Skeletal muscle tissue (tissue), 4 donors: ENCODE results near the gene NUB1. TPM values are rescaled to one million over a fixed set of nuclear protein-coding genes. Genes with fewer than 3 reads are reported as not detected.

ENCODE experiments used
- H3K27ac ChIP-seq: one replicate; pipeline ENCODE4 v1.7.0; 2013; ENCODE audit warnings: mild to moderate bottlenecking, low read depth, low read length, inconsistent platforms
- H3K27me3 ChIP-seq, 3 donors: one replicate each; pipeline ENCODE4 v1.7.0; 2013; ENCODE audit warnings: low read length in 3 of 3; ENCODE audit not compliant: control insufficient read depth in 3 of 3, insufficient read depth in 3 of 3
- H3K36me3 ChIP-seq, 3 donors: one replicate each; pipeline ENCODE4 v1.7.0; 2013; ENCODE audit warnings: low read length in 3 of 3; ENCODE audit not compliant: control insufficient read depth in 3 of 3, insufficient read depth in 3 of 3
- H3K4me1 ChIP-seq, 3 donors: one replicate each; pipeline ENCODE4 v1.7.0; 2013; ENCODE audit warnings: low read length in 3 of 3, mild to moderate bottlenecking in 3 of 3; ENCODE audit not compliant: control insufficient read depth in 3 of 3, insufficient read depth in 3 of 3
- H3K4me3 ChIP-seq, 3 donors: one replicate each; pipeline ENCODE4 v1.7.0; 2013; ENCODE audit warnings: low read length in 3 of 3
- H3K9ac ChIP-seq, 3 donors: one replicate each; pipeline ENCODE4 v1.7.0; 2013; ENCODE audit warnings: low read length in 3 of 3, mild to moderate bottlenecking in 3 of 3, moderate library complexity in 2 of 3, low read depth in 1 of 3
- H3K9me3 ChIP-seq, 3 donors: one replicate each; pipeline ENCODE4 v1.7.0; 2013; ENCODE audit warnings: low read length in 3 of 3; ENCODE audit not compliant: control insufficient read depth in 3 of 3
- total RNA-seq: library from RNA; depleted of rRNA; stranded (reverse); fragments of >200 nt; gene quantifications from one replicate; pipeline ENCODE4 v1.2.3, GENCODE V29; 2014
- donor health status: Osteomylitis.

Gene NUB1
- total RNA-seq, 1 donor from 2014 or later: 20.9 TPM

DNA sequence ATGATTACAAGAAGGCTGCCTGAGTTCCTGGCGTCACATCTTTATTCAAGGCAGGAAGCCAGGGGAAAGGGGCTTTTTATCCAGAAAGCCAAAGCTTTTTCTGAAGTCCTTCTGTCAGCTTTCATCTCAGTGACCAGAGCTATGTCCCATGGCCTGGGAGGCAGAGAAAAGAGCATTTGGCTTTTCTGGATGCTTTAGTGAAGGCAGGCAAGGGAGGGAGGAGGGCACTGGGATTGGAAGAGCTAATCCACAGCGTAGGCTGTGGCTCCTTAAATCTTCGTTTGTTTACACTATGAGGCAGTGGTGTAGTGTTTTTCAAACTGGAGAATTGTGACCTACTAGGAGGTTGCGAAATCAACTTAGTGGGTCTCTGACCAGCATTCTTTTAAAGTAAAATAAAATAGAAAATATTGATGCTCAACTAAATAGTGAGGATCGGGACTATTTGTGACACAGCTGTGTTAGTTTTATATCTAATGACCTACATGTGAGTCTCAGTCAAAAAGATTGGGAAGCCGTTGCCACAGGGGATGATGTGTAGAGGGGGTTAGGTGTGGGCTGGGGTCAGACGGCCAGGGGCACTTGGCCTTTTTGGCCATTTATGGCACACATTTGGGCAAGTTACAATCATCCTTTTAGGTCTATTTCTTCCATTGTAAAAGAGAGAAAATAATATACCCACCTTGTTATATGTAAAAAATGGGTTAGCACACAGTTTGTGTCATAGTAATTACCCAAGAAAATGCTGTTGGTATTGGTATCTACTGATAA is 84.2 kb downstream of the NUB1 start:
- Histone ChIP-seq H3K4me3 (no peak overlapping the region), H3K9me3 (peaks cover 5 to 6% (median 6%) of the 10 kb centered on the region in 3 donors), H3K27ac (peak overlapping the region; percentile 48), H3K9ac (no peak overlapping the region), H3K4me1 (peaks cover 7 to 19% (median 8%) of the 10 kb centered on the region in 3 donors), H3K36me3 (no peaks in the 10 kb centered on the region), H3K27me3 (peaks cover 0 to 15% (median 11%) of the 10 kb centered on the region in 3 donors)

DNA sequence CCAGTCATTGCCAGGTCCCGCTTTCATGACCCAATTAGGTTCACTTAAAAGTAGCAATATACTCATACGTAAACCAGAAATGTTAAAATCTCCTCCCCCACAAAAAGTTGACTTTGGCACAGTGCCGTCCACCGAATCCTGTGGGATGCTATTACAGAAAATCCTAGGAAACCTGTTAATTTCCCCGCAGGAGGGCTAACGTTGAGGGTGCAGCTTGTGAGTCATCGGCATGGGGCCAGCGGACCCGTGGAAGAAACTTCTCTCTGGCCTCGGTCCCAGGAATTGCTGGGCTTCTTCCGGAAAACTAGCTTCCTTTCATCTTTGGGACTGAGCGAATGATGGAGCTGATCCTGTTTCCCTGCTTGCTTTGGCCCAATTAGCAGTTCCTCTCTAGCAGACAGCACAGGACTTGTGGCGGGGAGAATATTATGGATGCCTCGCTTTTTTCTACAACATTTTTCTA is 84.9 kb downstream of the NUB1 start:
- no peaks in the 10 kb centered on the region for H3K36me3 ChIP-seq
- H3K9me3 ChIP-seq: peaks cover 5 to 6% (median 6%) of the 10 kb centered on the region in 3 donors
- H3K27me3 ChIP-seq: peaks cover 0 to 15% (median 10%) of the 10 kb centered on the region in 3 donors
- H3K9ac ChIP-seq: peak overlapping the region in 1 of 3 donors; percentile 6
- peak overlapping the region; percentile 69 for H3K27ac ChIP-seq
- peaks cover 7 to 19% (median 8%) of the 10 kb centered on the region in 3 donors for H3K4me1 ChIP-seq
- peak overlapping the region in 1 of 3 donors; percentile 14 for H3K4me3 ChIP-seq

DNA sequence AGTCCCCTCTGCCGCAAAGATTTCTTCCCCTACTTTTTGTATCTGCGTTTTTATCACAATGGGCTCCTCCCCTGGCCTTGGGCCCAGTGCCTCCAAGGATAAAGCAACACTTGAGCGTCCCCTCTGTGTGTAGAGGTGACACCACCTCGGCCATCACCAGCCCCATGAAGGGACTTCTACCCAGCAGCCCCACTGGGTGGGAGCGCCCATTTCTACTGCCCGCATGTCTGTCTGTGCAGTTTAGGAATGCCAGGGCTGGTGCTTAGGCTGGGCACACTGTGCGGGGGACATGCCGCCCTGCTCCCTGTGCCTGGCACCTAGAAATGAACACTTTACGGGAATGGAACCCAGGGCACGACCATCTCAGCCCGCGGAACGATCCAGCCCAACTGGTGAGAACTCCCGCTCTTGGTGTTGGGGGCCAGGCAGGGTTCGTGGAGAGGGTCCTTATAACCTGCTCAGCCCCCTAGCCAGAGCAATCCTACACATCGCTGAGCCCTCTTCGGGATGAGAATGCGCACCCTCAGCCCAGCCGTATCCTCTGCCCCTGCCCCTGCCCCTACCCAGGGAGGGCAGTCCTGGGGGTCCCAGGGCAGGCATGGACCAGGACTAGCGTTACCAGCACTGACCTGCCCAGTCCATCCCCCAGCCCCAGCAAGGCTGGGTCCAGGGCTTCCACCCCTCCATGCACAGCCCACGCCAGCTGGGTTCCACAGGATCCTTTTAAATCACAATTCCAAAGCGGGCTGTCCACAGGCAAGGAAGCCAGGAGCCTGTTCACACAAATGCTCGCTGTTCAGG is 85.5 kb downstream of the NUB1 start:
- H3K4me1 ChIP-seq: peaks cover 7 to 19% (median 8%) of the 10 kb centered on the region in 3 donors
- H3K27ac ChIP-seq: peak overlapping the region; percentile 69
- H3K4me3 ChIP-seq: peak overlapping the region in 1 of 3 donors; percentile 14
- H3K27me3 ChIP-seq: peaks cover 0 to 15% (median 6%) of the 10 kb centered on the region in 3 donors
- H3K9ac ChIP-seq: peak overlapping the region in 1 of 3 donors; percentile 6
- peaks cover 1 to 4% (median 2%) of the 10 kb centered on the region in 3 donors for H3K9me3 ChIP-seq
- H3K36me3 ChIP-seq: no peaks in the 10 kb centered on the region

DNA sequence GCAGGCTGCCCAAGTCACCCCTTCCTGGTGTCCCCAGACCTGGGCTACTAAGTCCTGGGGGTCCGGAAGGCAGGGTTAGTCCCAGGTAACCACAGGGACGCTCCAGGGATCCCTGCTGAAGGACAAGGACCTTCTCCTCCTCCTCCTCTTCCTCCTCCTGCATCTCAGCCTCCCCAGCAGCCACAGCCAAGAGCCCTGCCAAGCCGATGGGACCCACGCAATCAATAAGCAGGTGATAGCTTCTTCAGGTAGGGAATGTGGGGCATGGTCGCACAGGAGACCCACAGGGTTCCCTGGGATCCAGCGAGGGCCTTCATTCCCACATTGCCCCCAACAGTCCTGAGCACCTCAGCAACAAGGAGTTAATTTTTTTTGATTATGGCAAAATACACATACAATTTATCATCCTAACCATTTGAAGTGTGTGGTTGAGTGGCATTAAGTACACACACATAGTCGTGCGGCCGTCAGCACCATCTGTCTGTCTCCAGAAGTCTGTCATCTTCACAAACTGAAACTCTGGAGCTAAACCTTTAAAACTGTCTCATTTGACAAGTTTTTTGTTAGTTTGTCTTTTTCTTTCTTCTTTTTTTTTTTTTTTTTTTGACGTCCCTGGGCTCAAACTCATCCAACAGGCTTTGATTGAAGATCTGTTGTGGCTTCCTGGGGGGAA is 86.2 kb downstream of the NUB1 start:
- Histone ChIP-seq H3K9ac (no peak overlapping the region), H3K36me3 (no peaks in the 10 kb centered on the region), H3K4me1 (peaks cover 7 to 19% (median 8%) of the 10 kb centered on the region in 3 donors), H3K27me3 (peaks cover 0 to 15% (median 8%) of the 10 kb centered on the region in 3 donors), H3K27ac (peak overlapping the region; percentile 69), H3K9me3 (no peaks in the 10 kb centered on the region), H3K4me3 (no peak overlapping the region)

Other genes with a start within 250 kb of the NUB1 start
- gene GBX1, start 174.1 kb upstream of the NUB1 start, total RNA-seq: not detected
- 3.7 TPM for gene ASB10, start 154.6 kb upstream of the NUB1 start, total RNA-seq
- gene H2BK1, start 131.3 kb upstream of the NUB1 start, total RNA-seq: not detected
- gene ABCF2, start 114.6 kb upstream of the NUB1 start, total RNA-seq: 20.9 TPM
- gene CHPF2, start 109.3 kb upstream of the NUB1 start, total RNA-seq: 16.2 TPM
- 101 TPM for gene SMARCD3, start 93.1 kb upstream of the NUB1 start, total RNA-seq
- 4.7 TPM for gene WDR86, start 68.2 kb downstream of the NUB1 start, total RNA-seq
- gene CRYGN, start 98.3 kb downstream of the NUB1 start, total RNA-seq: not detected
- gene RHEB, start 178.1 kb downstream of the NUB1 start, total RNA-seq: 73.6 TPM